GM12874 (cell line): ENCODE measurements around the gene DNAJC27.

ENCODE experiments used
- TF ChIP-seq, protein P1 (sequence below): IDR thresholded peaks from 2 replicates; pipeline ENCODE4 v1.5.1; 2011; ENCODE audit warnings: low read depth, mild to moderate bottlenecking, control low read depth, low read length, moderate library complexity; ENCODE audit not compliant: insufficient read depth

The DNAJC27 gene

GRCh38 chr2:24932715-24933114 lies 39.0 kb downstream of the DNAJC27 start:
- TF ChIP-seq, protein P1, sequence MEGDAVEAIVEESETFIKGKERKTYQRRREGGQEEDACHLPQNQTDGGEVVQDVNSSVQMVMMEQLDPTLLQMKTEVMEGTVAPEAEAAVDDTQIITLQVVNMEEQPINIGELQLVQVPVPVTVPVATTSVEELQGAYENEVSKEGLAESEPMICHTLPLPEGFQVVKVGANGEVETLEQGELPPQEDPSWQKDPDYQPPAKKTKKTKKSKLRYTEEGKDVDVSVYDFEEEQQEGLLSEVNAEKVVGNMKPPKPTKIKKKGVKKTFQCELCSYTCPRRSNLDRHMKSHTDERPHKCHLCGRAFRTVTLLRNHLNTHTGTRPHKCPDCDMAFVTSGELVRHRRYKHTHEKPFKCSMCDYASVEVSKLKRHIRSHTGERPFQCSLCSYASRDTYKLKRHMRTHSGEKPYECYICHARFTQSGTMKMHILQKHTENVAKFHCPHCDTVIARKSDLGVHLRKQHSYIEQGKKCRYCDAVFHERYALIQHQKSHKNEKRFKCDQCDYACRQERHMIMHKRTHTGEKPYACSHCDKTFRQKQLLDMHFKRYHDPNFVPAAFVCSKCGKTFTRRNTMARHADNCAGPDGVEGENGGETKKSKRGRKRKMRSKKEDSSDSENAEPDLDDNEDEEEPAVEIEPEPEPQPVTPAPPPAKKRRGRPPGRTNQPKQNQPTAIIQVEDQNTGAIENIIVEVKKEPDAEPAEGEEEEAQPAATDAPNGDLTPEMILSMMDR: no peak

DNA sequence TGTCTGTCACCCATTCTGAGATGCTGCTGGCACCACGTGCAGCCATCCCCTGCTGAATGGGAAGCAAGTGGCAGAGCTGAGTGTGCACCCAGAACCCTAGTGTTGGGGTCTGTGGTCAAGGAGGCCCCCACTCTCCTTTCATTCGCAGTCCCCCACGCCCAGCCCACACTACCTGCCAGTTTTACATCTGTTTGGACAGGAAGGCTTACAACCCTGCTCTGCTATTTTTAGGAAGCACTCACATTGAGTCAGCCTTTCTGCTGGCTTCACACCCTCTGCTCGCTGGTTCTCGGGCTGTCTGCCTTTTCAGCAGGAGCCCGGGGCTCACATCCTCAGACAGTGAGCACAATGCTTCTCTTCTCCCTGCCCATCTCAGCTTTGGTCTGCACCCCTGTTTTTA lies 41.0 kb downstream of the DNAJC27 start:
- TF ChIP-seq, protein P1: no peak

GRCh38 chr2:24929230-24929629 lies 42.5 kb downstream of the DNAJC27 start:
- TF ChIP-seq, protein P1: no peak

DNA sequence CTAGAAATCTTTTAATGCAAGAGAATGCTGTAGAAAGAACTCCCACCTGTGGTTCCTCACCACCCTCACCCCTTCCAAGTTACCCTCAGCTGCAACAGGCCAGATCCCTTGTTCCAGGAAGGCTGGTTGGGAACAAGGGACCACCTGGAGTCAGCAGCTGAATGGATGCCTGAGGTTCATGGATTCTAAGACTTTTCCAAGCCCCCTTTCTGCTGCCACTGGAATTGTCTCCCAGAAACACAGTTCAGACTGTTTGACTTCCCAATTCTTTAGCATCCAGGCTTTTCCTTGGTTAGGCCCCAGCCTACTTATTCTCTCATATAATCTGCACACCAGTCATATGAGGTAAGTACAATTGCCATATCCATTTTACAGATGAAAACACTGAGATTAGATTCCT lies 43.7 kb downstream of the DNAJC27 start:
- TF ChIP-seq, protein P1: no peak

DNA sequence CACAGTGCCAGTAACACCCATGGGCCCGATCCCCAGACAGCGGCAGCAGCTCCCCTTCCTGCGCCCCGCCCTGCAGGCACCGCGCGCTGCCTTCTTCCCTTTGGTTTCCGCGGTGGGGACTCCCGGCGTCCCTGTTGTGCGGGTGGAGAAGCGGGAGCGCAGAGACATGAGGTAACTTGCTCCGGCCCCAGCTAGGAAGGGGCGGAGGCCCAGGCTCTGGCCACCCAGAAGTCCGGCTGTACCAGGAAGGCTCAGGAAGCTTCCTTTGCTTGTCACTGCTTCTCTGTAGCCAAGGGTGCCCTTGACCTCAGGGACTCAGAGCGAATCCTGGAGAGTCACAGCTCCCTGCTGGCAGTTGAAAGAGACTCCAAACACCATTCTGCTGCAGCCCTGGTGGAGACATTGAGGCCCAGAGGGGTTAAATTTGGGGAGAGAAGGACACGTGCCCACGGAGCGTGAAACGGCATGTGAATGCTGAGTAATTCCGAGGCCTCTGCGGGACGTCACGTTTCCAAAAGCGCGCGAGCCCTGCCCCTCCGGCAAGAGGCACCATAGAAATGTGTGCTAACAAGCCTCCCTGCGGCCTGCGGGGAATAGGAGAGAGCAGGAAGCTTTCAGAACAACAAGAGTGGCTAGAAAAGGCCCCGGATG lies 45.0 kb downstream of the DNAJC27 start:
- TF ChIP-seq, protein P1: no peak

GRCh38 chr2:24926220-24926601 lies 45.5 kb downstream of the DNAJC27 start:
- TF ChIP-seq, protein P1: no peak

DNA sequence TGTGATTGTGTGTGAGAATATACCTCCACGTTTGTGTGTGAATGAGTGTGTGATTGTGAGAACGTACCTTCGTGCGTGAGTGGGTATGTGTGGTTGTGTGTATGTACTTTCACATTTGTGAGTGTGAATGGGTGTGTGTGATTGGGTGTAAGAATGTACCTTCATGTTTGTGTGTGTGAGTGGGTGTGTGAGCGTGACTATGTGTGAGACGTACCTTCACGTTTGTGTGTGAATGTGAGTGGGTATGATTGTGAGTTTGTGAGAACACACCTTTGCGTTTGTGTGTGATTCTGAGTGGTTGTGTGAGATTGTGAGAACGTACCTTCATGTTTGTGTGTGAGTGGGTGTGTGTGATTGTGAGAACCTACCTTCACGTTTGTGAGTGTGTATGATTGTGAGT lies 45.9 kb downstream of the DNAJC27 start:
- TF ChIP-seq, protein P1: no peak
